Activated CD4-positive, alpha-beta T cell treated with anti-CD3 and anti-CD28 coated beads, Interleukin-2, Interleukin-4, amounts not matched to agents 100 ng/mL and 50 ng/mL, durations not matched to agents 16 hours and 8 hours (primary cell): ENCODE data around the gene RAB31.
A peak's percentile ranks its signal among the peaks of the same experiment; 100 is the strongest.

Source experiments
- DNase-seq: peaks from one replicate; pipeline ENCODE4 v3.0.0-alpha.2; 2020; ENCODE audit warnings: low spot score

Gene RAB31

GRCh38 chr18:9820719-9821118 is 112.6 kb downstream of the RAB31 start:
- DNase-seq, result no peak

- DNase-seq, result no peak
Measured at GRCh38 chr18:9822587-9823185, 114.6 kb downstream of the RAB31 start.

- no peak for DNase-seq
Measured at GRCh38 chr18:9823805-9824473, 115.8 kb downstream of the RAB31 start.

DNA sequence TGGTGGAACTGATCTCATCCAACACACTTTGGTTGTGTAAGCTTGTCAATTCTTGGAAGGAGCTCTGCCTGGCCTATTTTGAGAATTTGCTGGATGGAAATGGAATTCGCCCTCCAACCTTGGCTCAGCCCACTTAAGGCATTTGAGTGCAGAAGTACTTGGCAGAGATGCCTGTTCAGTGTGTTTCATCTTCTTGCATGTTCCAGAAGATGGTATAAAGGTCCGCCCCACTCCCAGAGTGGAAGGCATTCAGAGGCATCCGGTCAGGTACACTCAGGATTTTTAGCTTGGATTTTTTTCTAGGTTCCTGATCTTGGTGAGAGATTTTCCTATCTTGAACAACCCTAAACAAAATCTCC is 116.4 kb downstream of the RAB31 start:
- no peak for DNase-seq

GRCh38 chr18:9824952-9825371 is 116.9 kb downstream of the RAB31 start:
- no peak for DNase-seq

GRCh38 chr18:9825571-9826073 is 117.5 kb downstream of the RAB31 start:
- no peak for DNase-seq

DNA sequence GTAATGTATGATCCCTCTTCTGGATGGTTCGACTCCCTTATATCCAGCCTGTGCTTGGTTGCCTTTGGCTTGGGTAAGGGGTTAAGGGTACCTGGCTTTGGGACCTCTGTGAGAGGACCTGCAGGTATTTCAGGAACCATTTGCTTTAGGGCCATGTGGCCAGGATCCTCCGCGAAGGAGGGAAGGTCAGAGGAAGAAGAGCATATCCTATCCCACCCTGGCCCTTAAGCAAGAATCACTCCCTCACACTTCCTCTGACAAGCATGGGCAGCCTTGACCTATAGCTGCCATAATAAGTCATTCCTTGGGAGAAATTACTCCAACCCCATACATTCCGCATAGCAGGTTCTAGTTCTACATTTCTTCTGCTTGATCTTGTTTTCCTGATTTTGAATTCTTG is 118.6 kb downstream of the RAB31 start:
- no peak for DNase-seq

GRCh38 chr18:9827211-9827792 is 119.2 kb downstream of the RAB31 start:
- no peak for DNase-seq

- peak; percentile 2 for DNase-seq
Measured at GRCh38 chr18:9827793-9828505, 119.8 kb downstream of the RAB31 start.

GRCh38 chr18:9828506-9829396 is 120.7 kb downstream of the RAB31 start:
- no peak for DNase-seq

DNA sequence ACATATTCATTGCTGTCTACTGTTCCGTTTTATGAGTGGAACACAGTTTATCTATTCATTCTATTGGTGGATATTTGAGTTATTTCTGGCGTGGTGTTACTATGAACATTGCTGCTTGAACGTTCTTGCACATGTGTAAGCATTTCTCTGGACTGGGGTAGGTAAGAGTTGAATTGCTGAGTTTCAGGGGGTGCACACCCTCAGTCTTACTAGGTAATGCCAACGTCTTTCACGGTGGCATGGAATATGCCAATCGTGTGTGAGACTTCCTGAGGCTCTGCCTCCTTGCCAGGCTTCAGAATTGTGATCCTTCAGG is 121.3 kb downstream of the RAB31 start:
- no peak for DNase-seq

DNA sequence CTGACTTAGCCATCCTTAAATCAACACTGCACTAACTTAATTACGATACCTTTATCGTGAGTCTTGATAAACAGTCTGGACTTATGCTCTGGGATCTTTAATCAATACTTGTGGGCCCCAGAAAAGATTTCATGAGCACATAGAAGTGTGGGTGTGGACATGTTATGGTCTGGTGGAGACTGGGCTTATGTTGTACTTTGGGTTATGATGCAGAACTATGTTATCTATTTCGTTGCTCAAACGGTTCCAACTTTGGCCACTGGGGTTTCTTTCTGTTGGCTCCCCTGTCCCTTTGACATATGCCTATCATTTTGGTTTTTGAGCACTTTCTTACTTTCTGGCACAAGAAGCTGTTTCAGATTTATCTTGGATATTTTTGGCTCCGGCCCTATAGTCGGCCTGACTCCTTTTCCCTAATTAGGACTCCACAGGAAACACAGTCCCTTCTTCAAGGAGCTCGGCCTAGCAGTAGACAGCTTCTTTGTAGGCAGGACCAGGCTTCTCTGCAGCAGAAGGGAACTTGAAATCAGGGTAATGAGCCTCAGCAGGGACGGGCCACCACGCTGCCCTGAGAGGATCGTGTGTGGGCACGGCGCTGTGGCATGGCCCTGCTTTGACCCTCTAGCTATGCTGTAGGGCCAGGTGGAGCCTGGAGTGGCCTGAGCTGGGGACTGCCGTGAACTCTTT is 123.1 kb downstream of the RAB31 start:
- DNase-seq, result no peak

DNA sequence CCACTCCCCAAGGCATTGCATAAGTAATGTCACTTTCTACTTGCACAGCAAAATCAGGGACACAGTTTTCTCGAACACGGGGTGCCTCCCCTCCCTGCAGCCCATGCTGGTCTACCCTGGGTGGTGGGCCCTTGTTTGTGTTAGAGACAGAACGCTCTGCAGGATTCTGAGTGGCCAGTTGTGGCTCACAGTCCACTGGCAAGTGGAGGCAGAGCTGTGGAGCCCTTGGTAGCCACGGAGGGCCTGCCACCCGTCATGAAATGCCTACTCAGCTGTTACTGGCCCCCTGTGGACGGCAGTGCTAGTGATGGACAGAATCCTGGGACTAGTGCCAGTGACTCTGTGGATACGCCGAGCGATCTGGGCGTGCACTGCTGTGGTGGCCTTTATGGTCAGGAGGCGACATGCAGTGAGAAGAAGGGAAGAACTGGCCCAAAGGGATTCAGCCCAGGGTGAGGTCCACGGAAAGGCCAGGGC is 123.7 kb downstream of the RAB31 start:
- no peak for DNase-seq

DNA sequence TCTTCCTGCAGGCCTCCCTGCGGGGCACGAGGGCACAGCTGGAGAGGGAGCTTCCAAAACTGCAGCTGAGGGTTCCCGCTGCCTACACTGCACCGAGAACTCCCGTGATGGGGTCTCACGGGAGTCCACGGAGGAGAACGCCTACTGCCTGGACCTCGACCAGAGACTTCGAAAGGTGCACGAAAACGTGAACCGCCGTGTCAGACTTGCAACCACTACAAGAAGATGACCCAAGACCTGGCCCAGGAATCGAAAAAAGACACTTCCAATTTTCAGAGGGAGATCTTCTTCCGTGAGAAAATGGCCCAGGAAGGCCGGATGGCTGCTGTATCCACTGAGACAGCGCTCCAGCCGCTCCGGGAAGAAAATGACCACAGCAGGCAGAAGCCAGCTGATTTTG is 124.8 kb downstream of the RAB31 start:
- DNase-seq, result no peak

DNA sequence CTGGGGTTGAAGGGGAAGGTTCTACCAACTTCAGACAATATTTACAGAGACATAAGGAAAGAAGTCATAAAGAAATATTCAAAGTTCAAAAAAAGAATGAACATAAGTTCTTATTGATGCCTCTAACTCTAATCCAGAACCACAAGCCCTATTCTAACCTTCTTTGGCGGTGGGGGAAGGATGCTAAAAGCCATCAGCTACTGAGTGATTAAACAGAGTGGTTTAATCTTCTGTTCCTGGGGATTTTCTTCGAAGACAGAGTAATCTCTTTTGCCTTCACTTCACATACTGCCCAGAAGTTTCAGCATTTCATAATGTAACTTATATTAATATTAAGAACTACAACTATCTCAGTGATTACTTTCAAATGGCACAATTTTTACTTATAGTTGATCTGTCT is 126.5 kb downstream of the RAB31 start:
- no peak for DNase-seq

GRCh38 chr18:9835113-9835755 is 127.1 kb downstream of the RAB31 start:
- no peak for DNase-seq

DNA sequence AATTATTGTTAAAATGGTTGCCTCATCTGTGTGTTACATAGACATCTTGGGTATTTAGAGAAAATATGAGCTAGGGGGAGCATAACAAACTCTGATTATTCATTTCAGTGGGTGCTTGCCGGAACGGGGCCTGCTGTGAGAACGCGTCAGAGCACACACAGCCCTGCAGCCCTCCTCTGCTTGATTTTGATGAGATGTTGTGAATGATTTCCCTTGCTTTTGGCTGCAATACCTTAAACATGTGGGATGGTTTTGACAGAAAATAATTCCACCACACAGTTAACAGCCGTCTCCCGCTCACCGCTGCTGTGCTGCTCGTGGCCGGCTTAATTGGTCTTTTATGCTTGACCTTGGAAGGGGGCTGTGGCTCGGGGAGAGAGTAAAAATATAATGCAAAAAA is 127.7 kb downstream of the RAB31 start:
- DNase-seq, result no peak

GRCh38 chr18:9838144-9838877 is 130.2 kb downstream of the RAB31 start:
- DNase-seq, result no peak

DNA sequence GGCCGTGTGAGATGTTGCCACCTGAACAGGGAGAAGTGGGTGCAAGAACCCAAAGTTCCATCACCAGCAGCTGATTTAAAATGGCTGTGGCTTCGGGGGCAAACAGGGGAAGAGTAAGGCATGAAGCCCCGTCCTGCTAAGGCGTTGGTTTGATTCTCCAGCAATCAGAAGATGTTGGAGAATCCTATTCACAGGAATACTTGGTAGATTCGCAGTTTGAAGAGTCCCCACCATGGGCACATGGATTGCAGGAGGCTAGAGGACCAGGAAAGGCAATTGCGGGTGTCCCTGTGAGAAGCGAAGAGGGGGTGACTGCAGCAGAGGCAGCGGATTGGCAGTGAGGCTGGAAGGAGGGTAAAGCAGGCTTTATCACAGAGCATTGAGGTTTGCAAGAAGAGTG is 131.1 kb downstream of the RAB31 start:
- DNase-seq, result no peak

- DNase-seq, result no peak
Measured at GRCh38 chr18:9839853-9840252, 131.8 kb downstream of the RAB31 start.
